Activated T-helper 1 cell treated with anti-CD3 and anti-CD28 coated beads, Interleukin-2, amount 50 U/mL, for 16 hours (primary cell): ENCODE measurements around the gene SMURF1.
"Not testable (repeated sequence)": the region's sequence is repeated elsewhere in the genome, so short reads cannot be mapped to it uniquely, and the experiment has no call there.

Experiments used
- DNase-seq, 2 donors: peaks; one replicate each; pipeline ENCODE4 v3.0.0-alpha.2; 2020; ENCODE audit warnings: low read depth in 1 of 2, low spot score in 1 of 2

Gene SMURF1

GRCh38 chr7:99061001-99061776, 82.7 kb downstream of the SMURF1 start:
- DNase-seq = no peak

- no peak for DNase-seq
These were observed 89.1 kb downstream of the SMURF1 start for GRCh38 chr7:99054781-99055180.

- DNase-seq = no peak
These were observed 92.9 kb downstream of the SMURF1 start for GRCh38 chr7:99050971-99051370.

GRCh38 chr7:99047526-99048077, 96.3 kb downstream of the SMURF1 start:
- no peak for DNase-seq

GRCh38 chr7:99046722-99047121, 97.2 kb downstream of the SMURF1 start:
- no peak for DNase-seq

GRCh38 chr7:99046262-99046661, 97.6 kb downstream of the SMURF1 start:
- not testable (repeated sequence) for DNase-seq

- DNase-seq = not testable (repeated sequence)
These were observed 99.0 kb downstream of the SMURF1 start for GRCh38 chr7:99044858-99045257.

- no peak for DNase-seq
These were observed 101.0 kb downstream of the SMURF1 start for GRCh38 chr7:99042957-99043356.

GRCh38 chr7:99041526-99041925, 102.4 kb downstream of the SMURF1 start:
- DNase-seq = no peak

- DNase-seq = peak in 1 of 2 donors; percentile 42
These were observed 103.6 kb downstream of the SMURF1 start for GRCh38 chr7:99040104-99040958.

- no peak for DNase-seq
These were observed 104.5 kb downstream of the SMURF1 start for GRCh38 chr7:99039384-99039891.

- no peak for DNase-seq
These were observed 105.6 kb downstream of the SMURF1 start for GRCh38 chr7:99038086-99038855.

GRCh38 chr7:99037327-99037940, 106.5 kb downstream of the SMURF1 start:
- no peak for DNase-seq

GRCh38 chr7:99036546-99037111, 107.3 kb downstream of the SMURF1 start:
- no peak for DNase-seq

- DNase-seq = no peak
These were observed 108.0 kb downstream of the SMURF1 start for GRCh38 chr7:99035723-99036545.

GRCh38 chr7:99034932-99035722, 108.8 kb downstream of the SMURF1 start:
- DNase-seq = no peak

- DNase-seq = no peak
These were observed 110.1 kb downstream of the SMURF1 start for GRCh38 chr7:99033765-99034164.

- DNase-seq = no peak
These were observed 111.0 kb downstream of the SMURF1 start for GRCh38 chr7:99032928-99033327.

- DNase-seq = no peak
These were observed 112.4 kb downstream of the SMURF1 start for GRCh38 chr7:99031496-99031895.
